Inferior parietal cortex (tissue), 1 donor: ENCODE data around the gene VAC14.
A peak's percentile ranks its signal among the peaks of the same experiment; 100 is the strongest.
"Not testable (repeated sequence)": the region's sequence is repeated elsewhere in the genome, so short reads cannot be mapped to it uniquely, and the experiment has no call there.

Experiments
- DNase-seq: peaks from one replicate; pipeline ENCODE4 v3.0.0-alpha.2; 2016; ENCODE audit errors: extremely low spot score

Gene VAC14

DNA sequence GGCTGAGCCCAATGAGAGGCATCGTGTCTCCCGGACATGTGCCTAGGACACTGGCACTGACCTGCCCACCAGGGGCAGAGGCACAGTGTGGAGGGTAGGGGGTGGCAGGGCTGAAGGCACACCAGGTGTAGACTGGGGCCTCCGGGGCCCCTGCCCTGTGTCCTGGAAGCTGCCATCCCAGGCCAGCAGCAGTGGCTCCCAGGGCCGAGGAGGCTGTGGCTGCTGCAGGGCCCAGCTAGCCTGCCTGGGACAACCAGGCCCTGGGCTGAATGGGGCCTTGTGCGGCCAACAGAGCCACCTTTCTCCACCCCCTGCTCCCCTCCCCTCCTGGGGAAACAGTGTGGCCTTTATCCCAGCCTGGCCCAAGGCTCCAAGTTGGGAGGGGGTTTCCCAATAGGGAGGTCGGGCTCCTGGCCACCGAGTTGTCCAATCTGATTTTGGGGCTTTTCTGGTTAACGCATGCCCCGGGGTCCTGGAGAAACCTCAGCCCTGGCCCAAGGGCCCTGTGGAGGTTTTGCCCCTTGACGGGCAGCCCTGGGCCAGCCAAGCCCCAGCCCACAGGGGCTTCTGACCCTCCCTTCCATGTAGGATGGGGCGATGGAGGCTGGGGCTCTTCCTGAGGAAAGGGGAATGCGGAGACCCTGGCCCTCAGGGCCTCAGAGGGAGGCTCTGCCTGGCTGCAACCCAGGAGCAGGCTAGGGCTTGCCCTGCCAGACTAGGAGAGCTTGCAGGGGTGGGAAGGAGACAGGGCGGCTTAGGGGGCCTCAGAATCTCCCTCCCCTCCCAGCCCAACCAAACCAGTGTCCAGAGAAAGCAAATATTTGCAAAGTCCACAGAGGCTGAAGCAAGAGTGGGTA lies 119.3 kb downstream of the VAC14 start:
- DNase-seq = peak; percentile 71

DNA sequence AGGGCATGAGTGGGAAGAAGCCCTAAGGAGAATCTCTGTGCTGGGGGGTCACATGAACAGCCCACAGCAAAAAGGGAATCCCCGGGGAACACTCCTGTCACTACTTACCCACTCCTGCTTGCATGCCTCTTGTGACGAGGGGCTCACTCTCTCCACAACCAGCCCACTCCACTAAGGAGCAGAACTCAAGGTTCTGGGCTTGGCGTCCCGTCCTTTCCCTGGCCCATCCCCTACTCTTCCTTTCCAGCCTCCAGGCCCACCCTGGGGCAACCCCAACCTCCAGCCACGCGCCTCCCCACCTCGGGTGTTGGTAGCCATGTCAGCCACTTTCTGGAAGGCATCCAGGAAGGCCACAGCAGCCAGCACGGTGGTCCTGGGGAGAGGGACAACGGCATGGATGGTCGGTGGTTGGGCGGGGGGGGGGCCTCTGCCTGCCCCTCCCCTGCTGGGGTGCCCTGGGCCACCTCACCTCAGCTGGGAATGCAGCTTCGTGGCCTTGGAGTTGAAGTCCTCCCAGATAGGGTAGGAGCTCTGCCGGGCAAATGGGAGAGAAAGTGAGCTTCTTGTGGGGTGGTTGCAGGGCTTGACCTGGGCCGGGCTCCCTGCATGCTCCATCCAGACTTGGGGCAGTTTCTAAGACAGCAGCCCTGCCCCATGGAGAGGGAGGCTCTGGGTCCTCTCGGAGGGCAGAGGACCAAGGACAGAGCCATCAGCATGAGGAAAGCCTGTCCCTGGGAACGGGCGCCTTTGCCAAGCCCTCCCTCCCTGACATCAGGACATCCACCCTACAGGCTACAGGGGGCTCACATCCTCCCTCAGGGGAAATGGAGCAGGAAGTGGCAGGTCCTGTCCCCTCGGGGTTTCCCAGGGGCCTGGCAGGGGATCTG lies 120.2 kb downstream of the VAC14 start:
- no peak for DNase-seq

DNA sequence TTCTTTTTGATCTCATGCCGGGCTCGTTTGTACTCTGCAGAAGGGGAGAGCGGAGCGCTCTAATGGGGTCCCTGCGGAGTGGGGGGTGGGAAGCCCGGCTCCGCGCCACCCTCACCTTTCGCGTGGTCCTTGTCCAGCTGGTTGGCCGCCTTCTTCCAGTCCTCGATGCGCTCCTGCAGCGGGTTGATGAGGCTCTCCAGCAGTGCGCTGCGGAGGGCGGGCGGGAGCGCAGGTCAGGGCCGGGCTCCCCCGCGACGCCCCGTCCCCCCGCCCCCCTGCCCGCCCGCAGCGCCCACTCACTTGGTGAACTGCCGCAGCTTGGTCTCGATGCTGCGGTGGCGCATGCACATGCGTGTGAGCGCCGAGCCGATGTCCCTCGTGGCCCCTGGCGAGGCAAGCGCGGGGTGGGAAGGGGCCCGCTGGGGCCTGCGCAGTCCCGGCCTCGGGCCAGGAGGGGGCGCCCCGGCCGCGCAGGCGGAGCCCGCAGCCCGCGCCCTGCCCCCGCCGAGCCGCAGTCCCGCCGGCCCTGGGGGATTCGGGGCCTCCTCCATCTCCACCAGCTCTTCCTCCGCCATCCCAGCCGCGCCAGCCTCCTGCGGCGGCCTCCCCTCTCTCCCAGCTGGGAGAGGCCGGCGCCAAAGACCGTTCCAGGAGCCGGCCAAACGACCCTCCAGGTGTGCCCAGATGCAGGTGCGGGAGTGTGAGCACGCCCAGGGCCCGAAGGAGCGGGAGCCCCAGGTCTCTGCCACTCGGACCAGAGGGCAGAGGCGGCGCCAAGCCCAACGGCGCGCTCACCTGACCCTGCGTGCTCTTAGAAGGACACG lies 121.1 kb downstream of the VAC14 start:
- no peak for DNase-seq

DNA sequence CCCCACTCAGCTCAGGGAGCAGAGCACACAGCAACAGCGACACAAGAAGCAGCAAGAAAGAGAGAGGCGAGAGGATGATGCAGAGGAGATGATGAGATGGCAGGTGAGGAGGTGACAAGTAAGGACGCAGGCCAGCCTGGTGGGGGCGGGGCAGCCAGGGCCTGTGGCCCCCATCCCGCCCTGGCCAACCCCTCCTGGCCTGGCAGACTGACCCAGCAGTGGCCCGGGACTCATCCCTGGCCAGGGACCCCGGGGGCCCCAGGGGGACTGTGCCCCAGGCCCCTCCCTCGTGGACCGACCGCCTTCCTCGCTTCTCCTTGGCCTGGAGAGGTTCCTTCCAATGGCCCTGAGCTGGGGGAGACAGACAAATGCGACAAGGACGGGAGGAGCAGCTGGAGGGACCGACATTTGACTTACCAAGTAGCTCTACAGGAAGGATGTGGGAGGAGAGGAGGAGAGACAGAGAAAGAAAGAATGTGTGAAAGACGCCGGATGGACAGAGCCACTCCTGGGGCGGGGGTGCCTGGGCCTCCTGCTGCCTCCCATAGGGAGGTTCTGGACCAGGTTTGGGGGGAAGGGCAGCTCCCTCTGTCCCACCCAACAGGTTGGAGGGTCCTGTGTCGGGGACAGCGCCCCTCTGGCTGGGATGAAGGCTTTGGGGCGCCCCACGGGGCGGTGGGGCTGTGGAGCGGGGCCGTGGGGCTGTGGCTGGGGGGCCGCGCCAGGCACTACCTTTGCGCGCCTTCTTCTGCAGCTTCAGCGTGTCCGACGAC lies 121.9 kb downstream of the VAC14 start:
- no peak for DNase-seq

DNA sequence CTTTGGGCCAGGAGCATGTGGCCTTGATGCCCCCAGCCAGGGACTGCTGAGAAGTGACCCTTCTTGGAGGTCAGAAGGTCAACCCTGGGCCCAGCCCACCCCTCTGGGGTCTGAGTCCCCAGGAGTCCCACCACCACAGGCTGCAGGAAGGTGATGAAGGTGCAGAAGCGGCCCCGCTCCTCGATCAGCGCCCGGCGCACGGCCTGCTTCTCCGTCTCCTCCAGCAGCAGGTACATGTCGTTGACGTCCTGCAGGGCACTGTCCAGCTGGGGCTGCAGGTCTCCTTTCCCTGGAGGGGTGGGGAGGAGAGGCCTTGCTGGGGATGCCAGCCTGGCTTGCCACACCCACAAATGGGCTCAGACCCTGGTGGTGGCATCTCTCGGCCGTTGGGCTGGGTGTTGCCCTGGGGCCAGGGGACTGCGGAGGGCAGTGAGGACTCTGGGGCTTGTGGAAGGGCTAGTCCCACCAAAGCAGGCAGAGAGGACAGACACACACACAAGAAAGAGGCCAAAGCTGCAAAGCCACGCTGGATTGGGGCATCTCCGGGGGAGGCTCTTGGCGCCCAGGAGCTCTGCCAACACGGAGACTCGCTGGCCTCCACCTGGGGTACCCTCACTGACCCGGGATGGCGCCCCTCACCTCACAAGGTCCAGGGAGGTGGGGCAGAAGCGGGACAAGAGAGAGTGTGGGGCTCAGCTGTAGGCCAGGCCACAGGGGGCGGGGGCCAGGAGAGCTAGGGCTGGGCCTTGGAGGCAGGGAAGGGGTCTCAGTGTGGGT lies 122.6 kb downstream of the VAC14 start:
- no peak for DNase-seq

DNA sequence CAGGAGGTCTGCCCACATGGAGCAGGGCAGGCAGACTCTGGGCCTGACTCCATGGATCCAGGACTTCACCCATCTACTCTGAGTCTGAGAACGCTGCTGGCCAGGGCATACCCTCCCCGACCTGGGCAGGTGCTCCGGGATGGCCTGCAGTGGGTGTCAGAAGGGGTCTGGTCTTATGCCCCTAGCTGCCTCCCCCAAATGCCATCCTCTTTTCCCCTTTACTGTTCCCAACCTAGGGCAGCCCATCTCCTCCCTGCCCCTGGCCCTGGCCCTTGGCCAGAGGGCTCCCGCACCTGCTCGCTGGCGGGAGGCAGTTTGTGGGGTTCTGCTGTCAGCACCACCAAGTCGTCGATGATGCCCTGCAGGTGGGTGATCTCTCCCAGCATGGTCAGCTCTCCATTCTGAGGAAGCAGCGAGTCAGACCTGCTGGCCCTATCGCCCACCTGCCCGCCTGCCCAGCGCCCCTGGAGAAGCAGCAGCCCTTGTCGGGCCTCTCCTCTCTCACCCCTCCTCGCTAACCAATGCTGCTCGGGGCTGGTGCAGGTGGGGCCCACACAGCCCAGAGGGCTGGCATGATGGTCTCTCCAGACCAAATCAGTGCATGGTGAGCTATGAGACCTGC lies 123.3 kb downstream of the VAC14 start:
- no peak for DNase-seq

DNA sequence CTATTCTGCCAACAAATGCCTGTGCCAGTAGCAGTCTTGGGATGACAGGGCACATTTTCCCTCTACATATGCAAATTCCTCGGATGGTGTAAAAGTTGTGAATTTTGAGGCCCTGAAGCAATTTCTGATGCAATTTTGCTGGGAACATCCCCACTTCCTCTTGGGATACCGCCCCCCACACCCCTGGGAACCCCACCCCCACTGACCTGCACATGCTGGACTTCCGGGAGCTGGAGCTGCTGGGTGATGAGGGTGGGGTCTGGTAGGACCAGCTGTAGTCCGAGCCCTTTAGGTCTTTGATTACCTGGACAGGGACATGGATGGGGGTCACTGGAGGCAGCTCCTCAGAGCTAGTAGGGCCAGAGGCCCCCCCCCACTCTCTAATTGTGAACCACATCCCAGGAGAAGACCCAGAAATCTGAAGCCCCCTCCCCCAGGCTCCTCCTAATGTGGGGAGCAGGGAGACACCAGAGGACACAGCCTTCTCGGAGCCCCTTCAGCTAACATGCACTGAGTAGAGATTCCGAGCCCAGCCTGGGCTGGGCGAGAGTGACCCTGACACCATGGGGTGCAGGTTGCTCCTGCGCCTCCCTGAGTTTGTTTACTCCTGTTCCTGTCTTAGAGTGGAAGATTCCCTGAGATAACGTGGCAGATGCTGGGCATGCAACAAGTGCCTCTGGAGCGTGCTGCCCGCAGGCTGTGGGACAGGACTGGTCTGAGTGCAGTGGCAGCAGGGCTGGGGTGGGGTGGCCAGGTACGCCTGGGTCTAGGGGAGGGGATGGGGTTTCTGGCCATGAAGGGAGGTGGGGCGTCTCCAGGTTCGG lies 124.1 kb downstream of the VAC14 start:
- DNase-seq = no peak

DNA sequence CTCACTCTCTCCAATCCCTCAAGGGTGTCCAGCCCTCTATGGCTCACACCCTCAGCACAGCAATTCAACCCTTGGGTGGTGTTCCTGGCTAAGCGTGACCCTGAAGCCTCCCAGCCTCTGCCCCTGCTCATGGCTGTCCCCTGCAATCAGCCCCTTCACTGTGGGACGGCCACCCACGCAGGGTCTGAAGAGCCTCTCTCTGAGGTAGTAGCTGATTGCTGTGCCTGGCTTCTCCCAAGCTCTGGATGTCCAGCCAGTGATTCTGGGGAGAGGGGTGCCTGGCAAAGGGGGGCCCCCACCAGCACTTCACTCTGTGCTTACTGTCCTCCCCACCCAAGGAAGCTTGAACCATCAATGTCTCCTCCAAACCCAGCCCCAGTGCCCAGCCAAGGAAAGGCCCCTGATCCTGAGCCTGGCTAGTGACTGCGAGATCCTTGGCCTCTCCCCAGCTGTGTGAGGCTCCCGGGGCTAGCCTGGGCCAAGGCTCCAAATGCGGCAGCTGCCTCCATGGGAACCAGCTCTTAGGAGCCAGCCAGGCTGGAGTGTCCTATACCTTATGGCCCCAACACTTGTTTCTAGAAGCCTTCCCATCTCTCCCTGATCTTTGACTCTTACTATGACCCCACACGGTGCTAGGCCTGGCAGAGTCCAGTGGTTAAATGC lies 125.0 kb downstream of the VAC14 start:
- no peak for DNase-seq

DNA sequence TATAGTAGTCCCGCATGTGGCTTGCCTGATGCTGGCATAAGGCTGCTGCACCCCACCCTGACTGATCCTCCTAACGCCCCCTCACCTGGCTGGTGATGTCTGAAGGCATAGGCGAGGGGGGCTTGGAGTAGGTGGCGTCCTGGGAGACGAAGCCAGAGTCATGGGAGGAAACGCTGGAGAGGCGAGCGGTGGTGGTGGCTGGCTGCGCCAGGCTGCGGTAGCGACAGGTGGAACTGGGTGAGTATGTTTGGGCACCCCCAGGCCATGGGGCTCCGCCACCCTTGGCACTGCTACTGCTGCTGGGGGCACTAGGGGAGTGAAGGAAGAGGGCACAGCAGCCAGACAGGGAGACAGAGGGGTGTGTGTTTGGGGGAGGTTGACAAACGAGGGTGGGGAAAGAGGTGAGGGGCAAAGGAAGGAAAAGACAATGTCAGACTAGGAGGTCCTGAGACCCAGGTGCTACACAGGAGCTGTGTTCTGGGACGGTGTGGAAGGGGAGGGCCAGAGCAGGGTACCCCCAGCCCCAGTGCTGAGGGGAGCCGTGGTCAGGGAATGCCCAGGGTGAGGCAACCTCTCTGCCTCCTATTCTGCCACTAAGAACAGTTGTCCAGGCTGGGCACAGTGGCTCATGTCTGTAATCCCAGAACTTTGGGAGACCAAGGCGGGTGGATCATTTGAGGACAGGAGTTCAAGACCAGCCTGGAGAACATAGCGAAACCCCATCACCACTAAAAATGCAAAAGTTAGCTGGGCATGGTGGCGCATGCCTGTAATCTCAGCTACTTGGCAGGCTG lies 126.5 kb downstream of the VAC14 start:
- no peak for DNase-seq

DNA sequence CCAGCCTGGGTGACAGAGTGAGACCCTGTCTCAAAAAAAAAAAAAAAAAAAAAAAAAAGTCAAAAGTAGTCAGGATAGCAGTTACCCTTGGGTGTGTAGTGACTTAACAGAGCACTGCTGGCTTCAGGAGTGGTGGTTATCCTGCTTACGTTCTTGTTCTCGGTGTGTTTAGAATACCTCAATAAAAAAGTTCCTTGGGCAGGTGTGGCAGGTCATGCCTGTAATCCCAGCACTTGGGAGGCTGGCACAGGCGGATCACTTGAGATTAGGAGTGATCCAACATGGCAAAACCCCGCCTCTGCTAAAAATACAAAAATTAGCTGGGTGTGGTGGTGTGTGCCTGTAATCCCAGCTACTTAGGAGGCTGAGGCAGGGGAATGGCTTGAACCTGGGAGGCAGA lies 130.0 kb downstream of the VAC14 start:
- DNase-seq = not testable (repeated sequence)

DNA sequence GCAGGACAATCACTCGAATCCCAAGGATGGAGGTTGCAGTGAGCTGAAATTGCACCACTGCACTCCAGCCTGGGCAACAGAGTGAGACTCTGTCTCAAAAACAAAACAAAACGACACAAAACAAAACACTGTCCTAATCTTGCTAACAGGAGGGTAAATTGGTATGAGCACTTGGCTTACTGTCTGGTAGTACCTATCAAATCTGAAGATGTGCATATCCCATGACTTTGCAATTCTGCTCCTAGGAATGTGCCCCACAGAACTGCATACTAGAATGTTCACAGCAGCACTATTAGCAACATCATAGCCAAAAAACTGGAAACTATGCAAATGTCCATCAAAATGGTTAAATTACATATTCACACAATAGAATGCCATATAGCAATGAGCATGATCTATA lies 130.8 kb downstream of the VAC14 start:
- no peak for DNase-seq

DNA sequence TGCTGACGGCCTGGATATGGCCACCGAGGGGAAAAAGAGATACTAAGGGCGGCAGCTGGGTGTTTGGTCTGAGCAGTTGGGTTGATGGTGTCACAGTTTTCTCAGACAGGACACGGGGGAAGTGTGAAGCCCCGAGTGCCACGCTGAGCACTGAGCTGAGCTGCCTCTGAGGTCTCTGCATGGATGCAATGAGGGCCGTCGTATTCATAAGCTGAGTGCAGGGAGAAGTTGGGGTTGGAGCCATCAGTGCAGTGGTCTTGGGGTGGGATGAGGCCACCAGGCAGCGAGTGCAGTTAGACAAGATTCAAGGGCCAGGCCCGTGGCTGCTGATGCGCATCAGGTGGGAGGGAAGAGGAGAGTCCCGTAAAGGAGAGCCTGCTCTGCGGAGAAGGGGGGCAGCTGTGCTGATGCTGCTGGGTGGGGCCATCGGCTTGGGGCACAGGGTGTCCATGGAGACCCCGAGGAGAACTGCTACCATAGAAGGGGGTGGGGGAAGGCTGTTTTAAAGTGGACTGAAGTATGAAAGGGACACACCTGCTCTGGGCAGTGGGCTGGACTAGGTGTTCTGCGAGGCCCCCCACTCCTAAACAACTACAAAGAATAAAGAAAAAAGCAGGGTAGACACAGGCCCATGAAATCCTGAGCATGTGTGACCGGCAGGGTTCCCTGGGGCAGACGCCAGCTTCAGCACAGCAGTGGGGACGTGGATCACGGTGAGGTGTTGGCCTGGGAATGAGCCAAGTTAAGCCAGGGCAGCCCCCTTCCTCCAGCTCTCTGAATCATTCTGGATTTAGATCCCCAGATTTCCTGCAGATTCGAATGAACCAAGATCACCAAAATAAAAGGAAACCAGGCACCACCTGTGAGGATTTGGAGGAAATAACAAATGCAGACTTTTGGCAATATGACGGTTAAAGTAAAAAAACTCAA lies 134.9 kb downstream of the VAC14 start:
- no peak for DNase-seq

DNA sequence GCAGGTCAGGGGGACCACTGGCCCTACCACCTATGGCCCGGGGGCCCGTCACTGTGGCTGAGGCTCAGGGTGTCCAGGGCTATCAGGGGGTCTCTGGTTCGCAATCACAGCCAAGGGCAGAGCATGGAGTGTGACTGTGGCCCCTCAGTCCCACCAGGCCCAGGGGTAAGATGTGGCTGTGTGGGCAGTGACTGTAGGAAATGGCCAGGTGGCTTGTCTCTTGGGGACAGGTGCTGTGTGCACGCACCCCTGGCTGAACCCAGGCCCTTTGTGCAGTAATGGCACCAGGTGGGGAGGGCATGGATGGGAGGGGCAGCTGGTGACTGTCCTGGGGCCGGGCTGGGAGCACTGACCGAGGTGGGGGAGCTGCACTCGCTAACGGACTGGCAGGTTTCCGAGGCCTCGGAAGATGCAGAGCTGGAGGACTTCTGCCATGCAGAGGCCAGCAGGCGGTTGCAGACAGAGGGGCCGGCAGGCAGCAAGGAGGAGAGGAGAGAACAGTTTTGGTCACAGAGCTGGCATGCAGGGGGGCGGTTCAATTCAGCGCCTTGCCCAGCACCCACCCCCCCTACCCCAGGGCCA lies 135.8 kb downstream of the VAC14 start:
- DNase-seq = no peak

DNA sequence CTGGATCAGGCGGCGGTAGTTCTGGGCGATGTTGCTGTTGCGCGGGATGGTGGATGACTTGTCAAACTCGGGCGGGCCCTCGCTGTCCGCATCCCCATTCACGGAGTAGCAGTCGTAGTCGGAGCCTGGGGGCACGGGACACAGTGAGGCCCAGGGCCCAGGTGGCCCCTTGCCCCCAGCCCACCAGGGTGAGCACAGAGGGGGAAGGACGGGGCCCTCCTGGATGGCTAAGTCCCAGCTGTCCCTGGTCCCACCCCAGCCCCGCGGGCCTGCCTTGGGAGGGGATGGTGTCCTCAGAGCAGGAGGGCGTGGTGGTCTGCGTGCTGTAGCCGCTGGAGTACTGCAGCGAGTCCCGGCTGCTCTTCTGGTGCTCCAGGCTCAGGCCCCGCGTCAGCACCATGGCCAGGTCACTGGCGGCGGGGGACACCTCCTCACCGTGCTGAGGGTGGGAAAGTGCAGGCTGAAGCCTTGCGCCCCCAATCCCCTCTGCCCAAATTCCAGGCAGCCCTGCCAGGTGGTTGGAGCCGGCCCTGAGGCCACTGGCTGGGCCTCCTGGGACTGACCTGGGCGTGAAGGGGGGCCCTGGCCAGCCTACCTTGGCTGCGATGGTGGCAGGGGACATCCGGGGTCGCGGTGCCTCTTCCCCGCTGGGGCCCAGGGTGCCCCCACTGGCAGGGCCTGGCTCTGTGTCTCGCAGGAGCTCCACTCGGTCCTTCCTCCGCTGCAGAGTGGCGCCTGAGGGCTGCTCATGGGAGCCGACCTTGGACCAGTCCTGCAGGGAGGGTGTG lies 136.4 kb downstream of the VAC14 start:
- no peak for DNase-seq
